HG03064 (cell line): ENCODE measurements around the gene BPIFB1.

Experiments
- ATAC-seq: cut with Tn5 transposase; IDR thresholded peaks from one replicate; pipeline ENCODE4 v1.9.1; 2021; ENCODE audit warnings: low read depth; ENCODE audit not compliant: unreplicated experiment

Gene BPIFB1

GRCh38 chr20:33272155-33272873, 10.7 kb upstream of the BPIFB1 start:
- ATAC-seq, result no peak

GRCh38 chr20:33273117-33273851, 9.7 kb upstream of the BPIFB1 start:
- ATAC-seq, result no peak

- ATAC-seq, result no peak
These were observed 7.8 kb upstream of the BPIFB1 start for GRCh38 chr20:33275215-33275614.

DNA sequence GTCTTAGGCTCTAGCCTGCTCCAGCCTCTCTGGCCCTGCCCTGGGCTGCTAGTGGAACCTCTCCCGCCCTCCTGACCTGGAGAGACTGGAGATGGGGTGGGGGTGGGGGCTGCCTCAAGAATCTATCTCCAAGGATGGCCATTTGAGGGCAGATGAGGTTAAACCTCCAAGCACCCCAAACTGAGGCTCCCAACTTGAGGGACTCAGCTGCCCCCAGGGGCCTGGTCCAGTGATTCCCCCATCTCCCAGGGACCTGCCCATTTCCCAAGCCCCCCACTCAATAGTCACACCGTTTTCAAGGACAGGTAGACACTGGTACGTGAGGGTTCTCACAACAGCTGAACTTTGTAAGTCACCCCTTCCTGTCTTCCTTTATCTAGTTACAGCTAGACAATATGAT, 7.1 kb upstream of the BPIFB1 start:
- no peak for ATAC-seq

DNA sequence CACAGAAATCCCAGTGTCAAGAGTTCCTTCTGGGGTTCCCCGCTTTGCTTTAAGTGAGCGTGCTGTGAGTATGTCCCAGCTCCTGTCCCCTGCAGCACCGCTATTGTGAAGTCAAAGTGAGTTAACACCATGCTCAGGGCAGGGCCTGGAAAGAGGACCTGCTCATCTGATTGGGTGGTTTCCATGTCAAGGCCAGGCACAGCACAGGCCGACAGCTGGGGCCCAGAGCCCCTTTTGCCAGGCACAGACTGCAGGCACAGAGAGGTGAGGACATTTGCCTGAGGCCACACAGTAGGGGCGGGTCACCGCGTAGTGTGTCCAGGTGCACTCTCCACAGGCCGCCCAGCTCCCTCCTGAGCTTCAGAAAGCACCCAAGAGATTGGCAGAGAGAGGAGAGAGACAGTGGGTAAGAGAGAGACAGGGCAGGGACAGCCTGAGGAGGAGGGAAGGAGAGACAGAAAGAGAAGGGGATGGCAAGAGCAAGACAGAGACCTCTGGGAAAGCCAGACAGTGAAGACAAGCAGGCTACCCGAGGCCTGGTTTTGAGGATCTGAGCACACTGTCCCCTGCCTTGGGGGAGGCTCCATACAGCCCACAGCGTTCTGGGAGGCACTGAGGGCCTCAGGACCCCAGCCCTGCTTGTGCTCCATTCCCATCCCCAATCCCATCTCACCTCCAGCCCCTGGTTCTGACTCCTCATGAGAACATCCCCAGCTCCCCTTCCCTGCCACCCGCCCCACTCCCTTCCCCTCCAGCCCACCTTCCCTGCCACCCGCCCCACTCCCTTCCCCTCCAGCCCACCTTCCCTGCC, 6.5 kb upstream of the BPIFB1 start:
- no peak for ATAC-seq

DNA sequence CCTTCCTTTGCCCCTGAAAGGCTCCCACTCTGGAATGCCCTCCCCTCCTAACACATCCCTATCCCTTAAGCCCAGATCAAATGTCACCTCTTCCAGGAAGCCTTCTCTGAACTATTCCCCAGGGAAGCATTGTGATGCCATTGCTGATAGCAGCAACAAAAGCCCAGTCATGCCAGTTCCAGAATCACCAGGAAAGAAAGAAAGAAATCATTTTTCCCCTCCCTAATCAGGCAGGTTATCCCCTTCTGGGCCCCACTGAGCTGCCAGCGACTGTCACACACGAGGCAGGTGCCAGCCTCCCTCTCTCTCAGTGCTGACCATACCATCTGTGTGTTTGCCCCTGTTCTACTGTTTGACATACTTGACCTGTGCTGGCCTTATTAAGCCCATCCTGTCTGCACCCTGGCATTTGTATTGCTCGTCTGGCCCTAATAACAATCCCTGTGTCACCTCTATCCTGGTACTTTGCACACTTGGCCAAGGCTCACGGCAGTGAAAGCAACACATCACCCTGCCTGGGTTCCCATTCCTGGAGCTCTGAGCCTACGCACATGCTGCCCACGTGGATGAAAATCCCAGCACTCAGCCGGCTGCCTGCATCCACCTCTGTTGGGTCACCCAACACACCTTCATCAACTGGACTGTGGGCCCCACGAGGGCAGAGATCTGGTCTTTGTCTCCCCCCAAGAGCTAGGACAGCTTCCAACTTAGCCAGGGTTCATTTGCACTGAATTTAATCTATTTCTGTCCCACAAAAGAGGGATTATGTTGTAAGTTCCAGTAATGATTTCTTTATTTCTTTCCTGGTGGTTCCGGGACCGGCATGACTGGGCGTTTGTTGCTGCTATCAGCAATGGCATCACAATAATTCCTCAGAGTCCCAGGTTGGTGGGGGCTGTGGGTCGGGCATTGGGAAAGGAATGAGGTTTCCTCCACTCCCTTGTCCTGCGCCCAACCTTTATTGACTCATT, 5.3 kb upstream of the BPIFB1 start:
- no peak for ATAC-seq

DNA sequence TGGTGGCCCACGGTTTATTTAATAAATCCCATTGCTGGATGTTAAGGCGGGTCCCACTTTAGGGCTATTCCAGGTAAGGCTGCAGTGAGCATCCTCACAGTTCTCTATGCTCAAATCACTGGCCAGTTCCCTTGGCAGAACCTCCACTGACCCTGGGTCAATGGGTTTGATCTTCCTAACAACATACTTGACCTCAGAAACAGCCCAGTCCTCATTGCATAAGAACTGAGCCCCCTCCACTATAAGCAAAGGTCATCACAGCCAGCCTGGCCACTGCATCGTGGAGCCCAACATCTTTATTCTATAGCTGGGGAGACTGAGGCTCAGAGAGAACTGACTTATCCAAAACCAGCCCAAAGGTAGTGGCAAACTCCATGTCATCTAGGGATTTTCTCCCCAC, 4.3 kb upstream of the BPIFB1 start:
- no peak for ATAC-seq

DNA sequence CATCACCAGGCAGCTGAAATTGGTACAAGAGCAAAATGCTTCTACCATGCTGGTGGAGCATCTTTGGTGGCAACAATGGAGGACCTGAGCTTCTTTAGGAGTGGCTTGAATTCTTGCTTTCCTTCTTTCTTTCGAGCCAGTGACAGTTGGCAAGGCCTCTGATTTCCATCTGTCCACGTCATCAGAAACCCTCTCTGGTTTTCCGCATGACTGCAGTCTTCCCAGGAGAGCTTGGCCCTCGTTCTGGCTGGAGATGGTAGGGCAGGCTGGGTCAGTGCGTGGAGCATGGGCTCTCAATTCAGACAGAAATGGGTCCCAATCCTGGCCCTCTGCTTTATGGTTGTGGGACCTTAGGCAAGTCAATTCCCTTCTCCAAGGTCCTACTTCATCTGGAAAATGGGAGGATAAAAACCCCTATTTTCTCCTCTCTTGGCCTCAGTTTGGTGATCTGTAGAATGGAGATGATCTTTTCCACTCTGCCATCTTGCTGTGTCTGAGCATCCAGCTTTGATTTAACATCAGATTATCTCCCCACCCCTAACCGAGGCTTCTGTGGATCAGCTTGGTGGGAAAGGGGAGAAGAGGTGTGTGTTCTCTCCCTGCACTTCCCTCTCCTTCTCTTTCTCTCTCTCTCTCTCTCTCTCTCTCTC, 3.6 kb upstream of the BPIFB1 start:
- ATAC-seq, result no peak

GRCh38 chr20:33280000-33280680, 2.9 kb upstream of the BPIFB1 start:
- no peak for ATAC-seq

- no peak for ATAC-seq
These were observed 2.2 kb upstream of the BPIFB1 start for GRCh38 chr20:33280775-33281174.

DNA sequence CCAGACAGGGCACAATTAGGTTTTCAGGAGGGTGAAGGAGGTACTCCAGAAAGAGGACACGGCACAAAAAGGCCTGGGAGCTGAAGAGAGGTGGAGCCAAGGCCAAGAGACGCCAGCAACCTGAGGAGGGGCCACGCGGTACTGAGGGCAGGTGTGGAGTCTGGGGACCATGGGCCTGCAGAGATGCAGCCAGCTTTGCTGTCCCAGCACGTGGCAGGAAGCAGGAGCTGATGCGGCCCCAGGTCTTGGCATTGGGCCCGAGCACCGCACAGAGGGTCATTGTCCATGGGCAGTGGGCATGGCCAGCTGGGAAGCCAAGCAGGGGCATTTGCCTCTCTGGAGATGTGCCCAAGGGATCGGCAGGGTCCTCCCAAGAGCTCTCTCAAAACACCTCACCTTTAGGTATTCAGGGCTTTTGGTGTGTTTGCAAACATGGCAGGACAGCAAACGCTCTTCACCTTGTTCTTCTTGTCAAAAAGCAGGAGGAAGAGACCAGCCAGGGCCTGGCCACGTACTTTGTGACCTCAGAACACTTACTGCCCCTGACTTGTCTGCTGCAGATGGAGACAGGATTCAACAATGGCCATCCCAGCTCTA, 1.4 kb upstream of the BPIFB1 start:
- ATAC-seq, result no peak

DNA sequence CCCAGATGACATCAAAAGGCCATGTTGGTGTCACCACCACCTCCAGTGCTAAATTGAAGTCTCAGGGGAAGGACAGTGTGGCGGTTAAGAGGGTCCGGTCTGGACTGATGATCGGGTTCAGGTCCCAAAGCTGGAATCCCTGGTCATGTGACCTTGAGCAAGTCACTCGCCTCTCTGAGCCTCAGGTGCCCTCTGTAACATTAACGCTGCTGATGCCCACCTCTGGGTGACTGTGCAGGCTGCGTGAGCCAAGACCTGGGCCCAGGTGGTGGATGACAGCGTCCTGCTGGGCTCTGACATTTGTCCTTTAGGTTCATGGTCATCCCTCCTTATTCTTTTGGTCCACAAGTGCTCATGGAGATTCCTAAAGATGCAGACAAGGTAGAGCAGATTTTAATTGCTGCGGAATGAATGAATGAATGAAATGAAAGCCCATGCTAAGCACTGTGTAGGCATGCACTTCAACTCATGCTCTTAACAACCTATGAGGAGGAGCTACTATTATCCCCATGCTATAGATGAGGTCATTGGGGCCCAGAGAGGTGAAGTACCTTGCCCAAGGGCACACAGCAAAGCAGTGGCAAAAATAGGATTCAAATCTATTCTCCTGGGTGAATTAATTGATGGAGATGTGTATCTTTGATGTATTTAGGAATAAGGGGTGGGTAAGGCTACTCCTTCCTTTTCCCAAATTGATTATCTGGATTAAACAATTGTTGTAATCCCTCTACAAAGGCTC, 649 bp upstream of the BPIFB1 start:
- ATAC-seq, result no peak

GRCh38 chr20:33284284-33284683, 1.3 kb downstream of the BPIFB1 start:
- no peak for ATAC-seq

DNA sequence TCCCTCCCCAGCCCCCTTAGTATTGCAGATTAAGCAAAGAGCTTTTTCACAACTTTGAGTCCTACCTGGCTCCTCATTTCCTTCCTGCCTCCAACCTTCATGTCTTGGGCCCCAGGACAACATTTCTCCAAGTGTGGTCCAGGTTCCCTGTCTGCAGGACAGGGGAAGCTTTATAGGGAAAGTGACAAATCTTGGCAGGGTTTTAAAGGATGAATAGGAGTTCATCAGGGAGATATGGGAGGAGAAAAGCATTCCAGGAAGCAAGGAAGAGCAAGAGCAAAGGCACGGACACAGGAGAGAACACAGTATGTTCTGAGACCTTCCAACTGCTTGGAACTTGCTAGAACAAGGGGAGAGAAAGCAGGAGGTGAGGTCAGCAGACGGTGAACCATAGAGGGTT, 1.9 kb downstream of the BPIFB1 start:
- no peak for ATAC-seq

GRCh38 chr20:33285861-33286495, 3.0 kb downstream of the BPIFB1 start:
- no peak for ATAC-seq

DNA sequence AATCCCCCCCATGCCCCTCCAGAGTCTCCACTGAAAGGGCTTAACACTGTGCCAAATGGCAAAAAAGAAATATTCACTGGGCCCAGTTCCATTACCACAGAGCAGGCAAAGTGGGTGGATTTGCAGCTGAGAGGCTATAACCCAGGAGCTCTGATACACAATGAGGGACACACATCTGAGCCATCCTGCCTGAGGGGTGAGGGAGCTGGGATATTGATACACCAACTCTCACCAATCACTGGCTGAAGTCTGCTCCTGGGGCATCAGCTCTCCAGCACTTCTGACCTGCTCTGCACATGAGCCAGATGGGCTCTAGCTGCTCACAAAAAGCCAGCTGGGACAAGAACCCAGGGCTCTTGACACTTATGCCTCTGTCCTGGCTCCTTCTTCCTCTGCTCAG, 4.9 kb downstream of the BPIFB1 start:
- no peak for ATAC-seq

DNA sequence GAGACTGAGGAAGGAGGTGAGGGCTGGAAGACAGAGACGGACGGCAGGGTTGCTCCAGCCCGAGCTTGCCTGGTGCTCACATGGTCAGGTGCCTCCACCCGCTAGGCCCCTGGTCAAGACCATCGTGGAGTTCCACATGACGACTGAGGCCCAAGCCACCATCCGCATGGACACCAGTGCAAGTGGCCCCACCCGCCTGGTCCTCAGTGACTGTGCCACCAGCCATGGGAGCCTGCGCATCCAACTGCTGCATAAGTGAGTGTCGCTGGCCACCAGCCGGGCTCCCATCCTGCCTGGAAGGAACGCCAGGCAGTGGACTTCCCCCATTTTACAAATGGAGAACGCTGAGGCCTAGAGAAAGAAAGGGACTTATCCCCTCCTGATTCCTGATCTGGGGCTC, 7.8 kb downstream of the BPIFB1 start:
- no peak for ATAC-seq

- no peak for ATAC-seq
These were observed 8.4 kb downstream of the BPIFB1 start for GRCh38 chr20:33291416-33291815.
